ENCODE results near the gene RRAS.

DNA sequence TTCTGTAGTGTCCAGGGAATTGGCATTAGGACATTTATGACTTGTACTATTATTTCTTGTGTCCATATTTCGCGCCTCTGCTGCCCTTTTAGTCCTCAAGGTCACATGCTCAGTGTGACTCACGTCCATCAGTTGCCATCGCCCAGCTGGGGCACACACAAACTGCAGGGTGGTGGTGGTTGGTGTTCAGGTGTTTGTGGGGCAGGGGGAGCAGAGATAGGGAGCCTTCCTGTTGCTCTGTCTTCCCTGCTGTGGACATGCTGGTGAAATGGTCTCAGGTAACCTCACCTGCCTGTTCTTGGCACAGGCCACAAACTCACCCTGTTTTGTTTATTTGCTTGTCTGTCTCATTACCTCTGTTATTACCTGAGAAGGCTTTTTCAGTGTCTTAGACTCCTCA, 26.6 kb downstream of the RRAS start:
- TF ChIP-seq, protein P1, sequence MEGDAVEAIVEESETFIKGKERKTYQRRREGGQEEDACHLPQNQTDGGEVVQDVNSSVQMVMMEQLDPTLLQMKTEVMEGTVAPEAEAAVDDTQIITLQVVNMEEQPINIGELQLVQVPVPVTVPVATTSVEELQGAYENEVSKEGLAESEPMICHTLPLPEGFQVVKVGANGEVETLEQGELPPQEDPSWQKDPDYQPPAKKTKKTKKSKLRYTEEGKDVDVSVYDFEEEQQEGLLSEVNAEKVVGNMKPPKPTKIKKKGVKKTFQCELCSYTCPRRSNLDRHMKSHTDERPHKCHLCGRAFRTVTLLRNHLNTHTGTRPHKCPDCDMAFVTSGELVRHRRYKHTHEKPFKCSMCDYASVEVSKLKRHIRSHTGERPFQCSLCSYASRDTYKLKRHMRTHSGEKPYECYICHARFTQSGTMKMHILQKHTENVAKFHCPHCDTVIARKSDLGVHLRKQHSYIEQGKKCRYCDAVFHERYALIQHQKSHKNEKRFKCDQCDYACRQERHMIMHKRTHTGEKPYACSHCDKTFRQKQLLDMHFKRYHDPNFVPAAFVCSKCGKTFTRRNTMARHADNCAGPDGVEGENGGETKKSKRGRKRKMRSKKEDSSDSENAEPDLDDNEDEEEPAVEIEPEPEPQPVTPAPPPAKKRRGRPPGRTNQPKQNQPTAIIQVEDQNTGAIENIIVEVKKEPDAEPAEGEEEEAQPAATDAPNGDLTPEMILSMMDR (IDR thresholded peaks at IDR 0.05; ENCODE audit: low read length) = no peak
- no peak for TF ChIP-seq EZH2 (optimal IDR thresholded peaks at IDR 0.05; ENCODE audit: low read depth, low read length)
- TF ChIP-seq EZH2phosphoT487 (IDR thresholded peaks at IDR 0.05; ENCODE audit: low read length) = no peak
